Smooth muscle cell (in vitro differentiated cells): ENCODE data around the gene CRYZL1. TPM values are rescaled to one million over a fixed set of nuclear protein-coding genes. Genes with fewer than 3 reads are reported as not detected.

ENCODE experiments used
- DNase-seq: peaks from one replicate; lab custom pipeline; 2025; ENCODE audit not compliant: unreplicated experiment; lab: John Stamatoyannopoulos, UW
- H2AFZ ChIP-seq: fragments of 200-600 bp; sonication (generic); 2 replicates; pipeline ENCODE4 v1.6.0; 2016; ENCODE audit warnings: antibody characterized with exemption, low read depth, mild to moderate bottlenecking
- H3F3A ChIP-seq: fragments of 200-600 bp; sonication (generic); 2 replicates; pipeline ENCODE4 v1.6.0; 2017; ENCODE audit warnings: antibody characterized with exemption, low read depth
- H3K27ac ChIP-seq: fragments of 200-600 bp; sonication (generic); 2 replicates; pipeline ENCODE4 v1.5.1; 2016; ENCODE audit warnings: low read depth, mild to moderate bottlenecking
- H3K27me3 ChIP-seq: fragments of 200-600 bp; sonication (generic); 2 replicates; pipeline ENCODE4 v1.6.1; 2016; ENCODE audit warnings: low read depth, mild to moderate bottlenecking
- H3K36me3 ChIP-seq: fragments of 200-600 bp; sonication (generic); 2 replicates; pipeline ENCODE4 v1.5.1; 2016; ENCODE audit warnings: low read depth
- H3K4me1 ChIP-seq: fragments of 200-600 bp; sonication (generic); 2 replicates; pipeline ENCODE4 v1.5.1; 2016; ENCODE audit warnings: low read depth
- H3K4me2 ChIP-seq: fragments of 200-600 bp; sonication (generic); 2 replicates; pipeline ENCODE4 v1.6.0; 2016; ENCODE audit warnings: mild to moderate bottlenecking
- H3K4me3 ChIP-seq: fragments of 200-600 bp; sonication (generic); 2 replicates; pipeline ENCODE4 v1.5.1; 2016; ENCODE audit warnings: mild to moderate bottlenecking
- H3K79me2 ChIP-seq: fragments of 200-600 bp; sonication (generic); 2 replicates; pipeline ENCODE4 v1.6.0; 2016; ENCODE audit warnings: low read depth, mild to moderate bottlenecking
- H3K9ac ChIP-seq: fragments of 200-600 bp; sonication (generic); 2 replicates; pipeline ENCODE4 v1.6.0; 2016; ENCODE audit warnings: low read depth
- H3K9me3 ChIP-seq: fragments of 200-600 bp; sonication (generic); replicated peaks from 2 replicates; pipeline ENCODE4 v1.5.1; 2016; ENCODE audit warnings: low read depth
- H4K20me1 ChIP-seq: fragments of 200-600 bp; sonication (generic); 2 replicates; pipeline ENCODE4 v1.6.0; 2016; ENCODE audit warnings: low read depth
- CTCF ChIP-seq: fragments of 200-600 bp; sonication (generic); IDR thresholded peaks from 2 replicates; pipeline ENCODE4 v1.5.1; 2017; ENCODE audit warnings: borderline replicate concordance, mild to moderate bottlenecking, antibody characterized with exemption; ENCODE audit not compliant: insufficient read depth, poor library complexity, severe bottlenecking
- WGBS: methylation state at CpG from one replicate; pipeline ENCODE4 v1.1.7; 2016; ENCODE audit warnings: low lambda C conversion rate; 5-methylcytosine and 5-hydroxymethylcytosine counted together
- polyA plus RNA-seq: library from polyadenylated mRNA; unstranded; fragments of >200 nt; fragmentation: Nextera tagmentation; extraction: Ambion mirVana; gene quantifications from 2 replicates; pipeline ENCODE4 v1.2.1, GENCODE V29; 2016
- total RNA-seq: library from RNA; depleted of rRNA; stranded (reverse); fragments of >200 nt; gene quantifications from 2 replicates; pipeline ENCODE4 v1.2.3, GENCODE V29; 2014

The CRYZL1 gene
- total and polyA plus RNA-seq, 2 experiments from 2014 or later: 37.7 to 48.3 TPM

GRCh38 chr21:33559813-33560212, 81.7 kb downstream of the CRYZL1 start:
- no peak overlapping the region for H3K9ac ChIP-seq
- TF ChIP-seq CTCF: no peak
- peaks cover 53% of the 10 kb centered on the region for H3K36me3 ChIP-seq
- H4K20me1 ChIP-seq: peaks cover 98% of the 10 kb centered on the region
- H3K9me3 ChIP-seq: no peaks in the 10 kb centered on the region
- no peaks in the 10 kb centered on the region for H3K27me3 ChIP-seq
- WGBS: 97% methylated on average over 10 of the region's 10 CpGs
- H2AFZ ChIP-seq: no peak overlapping the region
- no peak overlapping the region for H3K4me3 ChIP-seq
- DNase-seq: no peak
- no peak overlapping the region for H3K4me2 ChIP-seq
- peak overlapping the region; percentile 13 for H3K27ac ChIP-seq
- no peaks in the 10 kb centered on the region for H3K4me1 ChIP-seq
- H3F3A ChIP-seq: peaks cover 35% of the 10 kb centered on the region
- H3K79me2 ChIP-seq: peaks cover 98% of the 10 kb centered on the region

- no peak for DNase-seq
- no peaks in the 10 kb centered on the region for H3K9me3 ChIP-seq
- H4K20me1 ChIP-seq: peaks cover 98% of the 10 kb centered on the region
- no peak for TF ChIP-seq CTCF
- peak overlapping the region; percentile 13 for H3K27ac ChIP-seq
- peaks cover 31% of the 10 kb centered on the region for H3F3A ChIP-seq
- peaks cover 98% of the 10 kb centered on the region for H3K79me2 ChIP-seq
- no peak overlapping the region for H3K4me2 ChIP-seq
- 68% methylated on average over 4 of the region's 4 CpGs for WGBS
- no peaks in the 10 kb centered on the region for H3K27me3 ChIP-seq
- no peak overlapping the region for H3K4me3 ChIP-seq
- no peaks in the 10 kb centered on the region for H3K4me1 ChIP-seq
- no peak overlapping the region for H3K9ac ChIP-seq
- no peak overlapping the region for H2AFZ ChIP-seq
- peaks cover 59% of the 10 kb centered on the region for H3K36me3 ChIP-seq
These were observed 82.6 kb downstream of the CRYZL1 start for GRCh38 chr21:33558777-33559421.

- 98% methylated on average over 19 of the region's 19 CpGs for WGBS
- no peak for TF ChIP-seq CTCF
- peaks cover 73% of the 10 kb centered on the region for H3K36me3 ChIP-seq
- no peak overlapping the region for H2AFZ ChIP-seq
- no peaks in the 10 kb centered on the region for H3K27me3 ChIP-seq
- no peak overlapping the region for H3K27ac ChIP-seq
- no peak for DNase-seq
- H3K9me3 ChIP-seq: no peaks in the 10 kb centered on the region
- no peak overlapping the region for H3K4me2 ChIP-seq
- no peak overlapping the region for H3K9ac ChIP-seq
- H4K20me1 ChIP-seq: peaks cover 98% of the 10 kb centered on the region
- H3K79me2 ChIP-seq: peaks cover 98% of the 10 kb centered on the region
- H3K4me3 ChIP-seq: no peak overlapping the region
- no peaks in the 10 kb centered on the region for H3K4me1 ChIP-seq
- peaks cover 31% of the 10 kb centered on the region for H3F3A ChIP-seq
These were observed 84.1 kb downstream of the CRYZL1 start for GRCh38 chr21:33557447-33557846.

- Histone ChIP-seq H4K20me1 (peaks cover 98% of the 10 kb centered on the region), H3K36me3 (peaks cover 71% of the 10 kb centered on the region), H3K9ac (no peak overlapping the region), H2AFZ (no peak overlapping the region), H3K4me1 (no peaks in the 10 kb centered on the region), H3K27ac (no peak overlapping the region), H3K27me3 (no peaks in the 10 kb centered on the region), H3F3A (peaks cover 24% of the 10 kb centered on the region), H3K9me3 (no peaks in the 10 kb centered on the region), H3K4me3 (no peak overlapping the region), H3K79me2 (peaks cover 98% of the 10 kb centered on the region), H3K4me2 (no peak overlapping the region)
- 95% methylated on average over 20 of the region's 32 CpGs for WGBS
- TF ChIP-seq CTCF: no peak
- DNase-seq: no peak
These were observed 86.6 kb downstream of the CRYZL1 start for GRCh38 chr21:33554982-33555344.
